Activated CD4-positive, alpha-beta T cell treated with anti-CD3 and anti-CD28 coated beads for 4 hours (primary cell): ENCODE measurements around the gene CLIC5.

Experiments used
- DNase-seq, 2 donors: peaks; one replicate each; pipeline ENCODE4 v3.0.0-alpha.2; 2020

The CLIC5 gene

DNA sequence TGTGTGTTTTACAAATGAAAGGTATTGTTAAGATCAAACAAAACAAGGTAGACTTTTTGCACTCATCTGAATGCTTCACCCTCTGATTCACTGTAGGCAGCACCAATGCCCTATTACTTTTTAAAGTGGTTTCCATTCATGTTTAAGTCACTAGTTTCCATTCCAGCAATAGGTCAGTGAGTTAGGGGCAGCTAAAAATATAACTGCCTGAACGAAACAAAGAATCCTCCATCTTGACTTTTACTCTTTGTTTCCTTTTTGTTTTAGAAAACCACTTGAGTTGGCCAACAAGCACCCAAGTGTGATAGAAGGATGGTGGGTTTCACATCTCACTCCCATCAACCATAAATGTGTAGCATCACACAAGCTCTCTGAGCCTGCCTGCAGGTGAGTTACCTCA is 25.5 kb downstream of the CLIC5 start:
- no peak for DNase-seq

DNA sequence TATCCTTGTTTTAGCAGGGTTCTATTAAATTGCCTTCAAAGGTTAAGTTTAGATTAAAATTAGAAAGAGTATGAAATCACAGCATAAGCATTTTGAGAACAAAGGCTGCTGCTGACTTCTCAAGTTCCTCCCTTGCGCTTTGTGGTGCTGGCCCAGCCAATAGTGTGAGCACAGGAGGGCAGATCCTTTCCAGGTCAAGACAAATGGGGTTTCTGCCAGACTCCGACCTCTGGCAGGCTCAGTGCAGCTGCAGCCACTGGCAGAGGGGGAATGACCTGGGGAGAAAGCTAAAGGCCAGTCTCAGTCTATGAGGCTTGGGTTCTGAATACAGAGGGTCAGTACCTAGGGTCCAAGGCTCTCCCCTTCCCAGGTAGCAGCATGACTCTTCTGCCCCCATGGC is 27.0 kb downstream of the CLIC5 start:
- no peak for DNase-seq

GRCh38 chr6:45987856-45988255 is 27.8 kb downstream of the CLIC5 start:
- no peak for DNase-seq

DNA sequence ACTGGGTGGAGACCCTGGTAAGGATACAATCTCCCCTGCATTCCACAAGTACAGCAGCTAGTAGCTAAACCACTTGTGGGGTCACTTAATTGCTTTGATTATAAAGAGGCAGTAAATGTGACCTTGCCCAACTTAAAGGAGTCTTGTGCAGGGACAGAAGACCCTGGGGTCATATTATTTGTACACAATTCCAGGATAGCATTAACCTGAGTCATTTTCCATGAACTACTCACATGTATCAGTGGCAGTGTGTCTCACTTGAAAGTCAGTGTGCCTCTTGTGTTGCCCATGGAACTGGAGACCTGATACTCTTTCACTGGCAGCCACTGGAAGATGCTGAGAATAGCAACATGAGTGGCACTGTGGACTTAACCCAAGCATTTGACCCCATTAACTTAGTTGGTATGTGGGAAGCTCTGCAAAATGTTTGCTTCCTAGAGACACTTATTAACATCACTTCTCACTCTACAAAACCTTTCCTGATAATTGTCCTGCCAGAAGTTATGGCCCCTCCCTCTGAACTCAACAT is 28.9 kb downstream of the CLIC5 start:
- no peak for DNase-seq

GRCh38 chr6:45984788-45985425 is 30.8 kb downstream of the CLIC5 start:
- no peak for DNase-seq

DNA sequence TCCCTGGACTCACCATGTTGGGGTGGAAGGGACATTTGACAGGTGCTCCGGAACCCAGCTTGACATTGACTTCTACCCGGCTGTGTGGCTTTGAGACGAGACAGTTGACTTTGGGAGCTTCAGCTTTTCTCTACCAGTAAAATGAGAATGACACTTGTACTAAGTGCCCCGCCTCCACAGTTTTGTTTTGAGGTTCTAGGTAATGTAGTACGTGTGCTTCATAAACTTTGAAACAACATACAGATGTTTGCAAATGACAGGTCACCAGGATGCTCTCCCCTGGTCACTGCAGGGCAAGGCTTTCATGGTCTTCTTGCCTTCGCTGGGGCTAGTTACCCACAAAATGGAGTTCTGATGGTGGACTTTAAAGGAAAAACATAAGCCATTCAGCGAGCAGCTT is 31.3 kb downstream of the CLIC5 start:
- DNase-seq: no peak

DNA sequence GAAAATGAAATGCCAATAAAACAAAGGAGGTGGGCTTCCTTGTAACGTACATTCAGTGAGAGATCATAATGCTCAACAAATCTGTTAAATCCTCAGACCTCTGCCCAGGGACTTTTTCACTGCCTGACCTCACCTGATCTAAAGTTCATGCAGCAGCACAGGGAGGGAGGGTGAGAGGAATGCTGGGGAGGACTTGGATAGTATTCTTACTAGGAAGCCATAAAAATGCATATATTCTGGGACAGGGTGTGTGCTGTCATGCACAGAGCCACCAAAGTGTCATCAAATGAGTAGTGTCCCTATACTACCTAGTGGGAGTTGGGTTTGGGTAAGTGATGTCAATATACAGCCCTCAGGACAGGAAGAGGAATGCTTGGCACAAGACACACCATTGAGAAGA is 32.6 kb downstream of the CLIC5 start:
- DNase-seq: no peak

DNA sequence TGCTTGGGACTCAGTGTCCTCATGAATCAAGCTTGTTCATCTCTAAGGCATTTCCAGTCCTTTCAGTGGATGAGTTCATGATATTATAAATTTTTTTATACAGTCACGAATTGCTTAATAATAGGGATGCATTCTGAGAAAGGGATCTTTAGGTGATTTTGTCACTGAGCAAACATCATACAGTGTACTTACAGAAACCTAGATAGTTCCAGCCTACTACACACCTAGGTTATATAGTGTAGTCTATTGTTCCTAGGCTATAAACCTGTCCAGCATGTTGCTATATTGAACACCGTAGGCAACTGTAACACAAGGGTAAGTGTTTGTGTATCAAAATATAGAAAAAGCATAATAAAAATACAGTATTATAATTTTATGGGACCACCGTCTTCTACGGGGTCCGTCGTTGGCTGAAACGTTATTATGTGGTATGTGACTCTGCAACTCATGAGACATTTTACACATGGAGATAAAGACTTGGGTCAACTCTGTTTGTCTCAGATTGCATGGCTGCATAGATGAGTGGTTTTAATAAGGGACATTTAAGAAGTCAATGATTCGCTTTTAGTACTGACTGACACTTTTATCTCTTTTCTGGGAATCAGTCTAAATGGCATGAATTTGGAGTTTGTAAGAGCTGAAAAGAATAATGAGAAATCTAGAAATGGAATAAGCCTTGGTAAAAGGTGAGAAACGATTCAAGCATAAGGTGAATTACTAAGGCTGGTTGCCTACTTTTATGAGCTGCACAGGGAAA is 33.2 kb downstream of the CLIC5 start:
- DNase-seq: no peak

DNA sequence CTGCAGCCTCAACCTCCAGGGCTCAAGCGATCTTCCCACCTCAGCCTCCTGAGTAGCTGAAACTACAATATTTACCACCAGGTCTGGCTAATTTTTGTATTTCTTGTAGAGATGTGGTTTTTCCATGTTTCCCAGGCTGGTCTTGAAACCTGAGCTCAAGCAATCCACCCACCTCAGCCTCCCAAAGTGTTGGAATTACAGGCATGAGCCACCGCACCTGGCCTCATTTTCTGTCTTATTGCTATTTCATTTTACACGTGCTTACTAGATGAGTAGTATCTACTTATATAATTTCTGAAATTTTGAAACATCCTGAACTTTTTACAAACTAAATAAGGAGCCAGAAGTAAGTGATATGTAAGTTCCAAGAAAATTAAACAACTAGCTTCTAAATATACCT is 34.6 kb downstream of the CLIC5 start:
- DNase-seq: no peak

DNA sequence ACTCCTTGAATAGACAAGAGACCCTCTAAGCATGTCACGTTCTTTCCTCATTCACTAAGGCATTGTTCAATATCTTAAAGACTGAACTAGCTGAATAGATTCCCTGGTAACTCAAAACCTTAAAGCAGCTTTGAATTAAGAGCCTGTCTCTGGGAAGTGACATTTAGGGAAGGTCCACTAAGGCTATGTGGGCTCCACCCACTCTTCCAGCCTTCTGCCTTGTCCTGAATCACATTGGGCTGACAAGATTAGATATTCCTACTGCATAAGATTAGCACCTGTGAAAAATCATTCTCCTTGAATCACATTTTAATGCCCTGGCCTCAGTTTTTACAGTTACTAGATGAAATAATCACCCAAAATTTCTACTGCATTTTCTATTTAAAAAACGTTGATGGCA is 36.3 kb downstream of the CLIC5 start:
- DNase-seq: no peak

DNA sequence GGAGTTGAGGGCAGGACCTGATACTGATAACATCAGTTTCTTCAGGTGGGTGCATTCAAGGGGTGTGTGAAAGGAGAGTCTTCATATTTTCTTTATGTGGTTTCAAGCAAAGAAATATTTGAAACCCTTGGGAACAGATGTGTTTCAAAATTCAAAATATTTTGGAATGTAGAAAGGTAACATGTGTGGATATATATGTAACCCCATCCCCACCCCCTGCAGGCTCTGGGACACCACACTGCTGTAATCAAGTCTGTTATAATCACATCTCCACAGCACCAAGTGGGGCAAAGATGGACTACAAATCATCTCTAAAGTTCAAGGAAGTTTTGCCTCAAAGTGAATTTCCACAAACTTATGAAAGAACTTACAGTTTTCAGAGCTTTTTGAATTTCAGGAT is 41.1 kb downstream of the CLIC5 start:
- no peak for DNase-seq

DNA sequence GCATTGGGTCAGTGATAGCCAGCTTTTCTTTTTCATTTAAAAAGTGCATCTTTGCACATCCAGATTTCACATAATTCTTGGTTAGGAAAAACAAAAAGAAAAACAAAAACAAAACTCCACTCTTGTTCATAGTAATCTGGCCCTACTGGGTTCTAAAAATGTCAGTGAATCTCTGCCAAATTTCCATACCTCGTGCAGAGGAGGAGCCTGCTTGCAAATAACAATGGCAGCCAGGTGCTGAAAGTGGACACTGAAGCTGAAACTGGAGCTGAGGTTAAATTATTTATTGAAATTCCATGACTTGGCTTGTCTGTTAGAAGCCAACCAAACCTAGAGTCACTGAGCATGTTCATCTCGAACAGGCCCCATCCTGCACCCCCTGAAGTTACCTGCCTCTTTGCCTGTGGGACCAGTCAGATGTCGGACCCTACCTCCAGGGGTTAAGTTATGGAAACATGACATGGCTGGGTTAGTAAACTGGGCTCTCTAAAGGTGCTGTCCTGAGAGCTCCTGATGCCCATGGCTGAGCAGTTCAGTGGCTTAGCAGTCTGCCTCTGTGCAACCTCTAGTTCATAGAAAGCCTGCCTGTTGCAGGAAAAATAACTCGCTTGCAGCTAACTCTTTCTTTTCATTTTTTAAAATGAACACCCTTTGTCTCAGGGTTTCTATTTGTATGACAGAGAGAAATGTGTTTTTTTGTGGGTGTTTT is 42.7 kb downstream of the CLIC5 start:
- DNase-seq: no peak

GRCh38 chr6:45971287-45971686 is 44.4 kb downstream of the CLIC5 start:
- DNase-seq: no peak

- no peak for DNase-seq
These were observed 45.3 kb downstream of the CLIC5 start for GRCh38 chr6:45970326-45970725.

DNA sequence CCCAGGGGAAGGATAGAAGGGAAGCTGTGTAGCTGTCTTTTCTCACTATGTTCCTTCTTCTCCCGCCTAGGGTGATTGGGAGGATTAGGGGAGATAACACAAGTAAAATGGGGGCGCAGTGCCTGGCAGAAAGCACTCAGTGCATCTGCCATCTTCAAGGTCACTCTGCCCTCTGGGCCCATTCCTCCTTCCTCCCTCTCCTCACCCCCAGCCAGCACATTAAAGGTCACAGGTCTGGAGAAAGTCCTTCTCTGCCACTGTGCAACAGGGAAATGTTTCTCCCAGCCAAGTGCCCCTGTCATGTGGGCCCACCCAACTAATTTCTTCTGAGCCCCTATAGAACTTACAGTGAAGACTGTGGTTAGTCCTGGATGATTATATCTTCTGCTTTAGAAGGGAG is 45.8 kb downstream of the CLIC5 start:
- DNase-seq: no peak

GRCh38 chr6:45969026-45969425 is 46.6 kb downstream of the CLIC5 start:
- DNase-seq: no peak

- no peak for DNase-seq
These were observed 48.3 kb downstream of the CLIC5 start for GRCh38 chr6:45967363-45967762.

GRCh38 chr6:45966797-45967196 is 48.9 kb downstream of the CLIC5 start:
- DNase-seq: no peak

DNA sequence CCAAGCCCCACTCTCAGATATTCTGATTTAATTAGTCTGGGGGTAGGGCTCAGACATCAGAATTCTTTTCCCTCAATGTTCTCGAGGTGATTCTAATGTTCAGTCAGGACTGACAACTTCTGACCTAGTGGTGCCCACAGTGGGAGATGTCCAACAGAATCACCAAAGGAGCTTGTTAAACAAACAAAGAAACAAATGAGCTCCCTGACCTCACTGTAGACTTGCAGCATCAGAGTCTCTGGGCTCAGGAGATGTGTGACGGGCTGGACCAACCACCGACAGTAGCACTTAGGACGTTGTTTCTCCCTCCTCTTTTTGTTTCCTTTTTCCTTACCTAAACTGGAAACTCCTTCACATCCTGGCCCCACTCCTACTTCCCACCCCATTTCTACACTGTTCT is 49.3 kb downstream of the CLIC5 start:
- DNase-seq: no peak

GRCh38 chr6:45965792-45966191 is 49.9 kb downstream of the CLIC5 start:
- no peak for DNase-seq

GRCh38 chr6:45965007-45965406 is 50.7 kb downstream of the CLIC5 start:
- no peak for DNase-seq

DNA sequence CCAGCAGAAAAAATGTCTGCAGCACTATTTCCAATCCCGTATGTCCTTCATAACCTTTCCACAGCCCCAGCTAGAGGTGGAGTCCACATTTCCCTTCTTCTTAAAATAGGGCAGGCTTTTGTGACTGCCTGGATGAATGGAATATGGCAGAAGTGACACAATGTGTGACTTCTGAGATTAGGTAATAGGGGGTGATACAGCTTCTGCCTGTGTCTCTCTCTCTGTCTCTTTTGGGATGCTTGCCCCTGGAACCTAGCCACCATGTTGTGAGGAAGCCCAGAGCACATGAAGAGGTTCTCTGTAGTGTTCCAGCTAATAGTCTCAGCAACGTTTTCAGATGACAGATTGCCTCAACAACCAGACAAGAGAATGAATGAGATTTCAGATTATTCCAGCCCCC is 51.4 kb downstream of the CLIC5 start:
- no peak for DNase-seq

- no peak for DNase-seq
These were observed 51.8 kb downstream of the CLIC5 start for GRCh38 chr6:45963896-45964295.

DNA sequence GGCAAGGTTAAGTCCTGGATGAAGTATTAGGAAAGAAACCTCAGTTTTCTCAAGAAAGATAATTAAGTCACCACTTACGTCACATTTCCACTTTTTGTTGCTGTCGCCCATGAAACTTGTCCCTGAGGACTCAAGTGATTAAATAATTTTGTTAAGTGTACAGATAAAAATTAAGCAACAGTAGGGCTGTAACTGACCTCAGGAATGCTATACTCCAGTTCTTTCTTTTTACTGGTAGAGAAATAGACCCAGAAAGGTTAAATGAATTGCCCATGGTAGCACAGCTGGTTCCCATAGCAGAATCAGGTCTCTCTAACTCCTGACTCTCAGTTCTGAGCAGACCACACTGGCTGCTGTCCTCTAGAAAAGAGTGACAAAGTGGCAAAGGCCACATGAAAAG is 54.5 kb downstream of the CLIC5 start:
- DNase-seq: no peak
